ENCODE results near the gene ZBP1. TPM values are rescaled to one million over a fixed set of nuclear protein-coding genes. Genes with fewer than 3 reads are reported as not detected.
A peak's percentile ranks its signal among the peaks of the same experiment; 100 is the strongest.

ZBP1 gene
- total and polyA plus RNA-seq, 11 donors: 0.15 to 1.7 (median 0.31) TPM; not detected in 6

- DNase-seq (no peak), ATAC-seq (peak in 1 of 4 donors; percentile 27)
- no peaks in the 10 kb centered on the region for H3K9me3 ChIP-seq
- peak overlapping the region in 2 of 12 donors; percentile 54 to 73 for H3K27ac ChIP-seq
- WGBS, 4 donors: 74 to 77% (median 76%) methylated on average over 8 to 14 of the region's 14 CpGs
- peaks cover 5 to 65% (median 34%) of the 10 kb centered on the region in 9 donors for H3K27me3 ChIP-seq
- TF ChIP-seq CTCF (IDR thresholded peaks at IDR 0.05) (no peak), POLR2A (IDR thresholded peaks at IDR 0.05) (no peak)
- H3K36me3 ChIP-seq: no peaks in the 10 kb centered on the region
- intact Hi-C loops (cut with DNase I): no loop called here
- no peak overlapping the region for H3K4me3 ChIP-seq
- peaks cover 0 to 13% (median 0%) of the 10 kb centered on the region in 12 donors for H3K4me1 ChIP-seq
Measured at GRCh38 chr20:57581202-57582028, 38.8 kb downstream of the ZBP1 start.

- H3K27me3 ChIP-seq: peaks cover 5 to 68% (median 34%) of the 10 kb centered on the region in 9 donors
- no peak overlapping the region for H3K4me3 ChIP-seq
- peaks cover 0 to 13% (median 0%) of the 10 kb centered on the region in 12 donors for H3K4me1 ChIP-seq
- DNase-seq (no peak), ATAC-seq (no peak)
- H3K9me3 ChIP-seq: no peaks in the 10 kb centered on the region
- 84 to 88% (median 87%) methylated on average over 12 to 13 of the region's 13 CpGs for WGBS, 4 donors
- no peaks in the 10 kb centered on the region for H3K36me3 ChIP-seq
- no peak overlapping the region for H3K27ac ChIP-seq
- intact Hi-C loops (cut with DNase I): no loop called here
- TF ChIP-seq CTCF (IDR thresholded peaks at IDR 0.05) (no peak), POLR2A (IDR thresholded peaks at IDR 0.05) (no peak)
Measured at GRCh38 chr20:57580478-57581201, 39.6 kb downstream of the ZBP1 start.

DNA sequence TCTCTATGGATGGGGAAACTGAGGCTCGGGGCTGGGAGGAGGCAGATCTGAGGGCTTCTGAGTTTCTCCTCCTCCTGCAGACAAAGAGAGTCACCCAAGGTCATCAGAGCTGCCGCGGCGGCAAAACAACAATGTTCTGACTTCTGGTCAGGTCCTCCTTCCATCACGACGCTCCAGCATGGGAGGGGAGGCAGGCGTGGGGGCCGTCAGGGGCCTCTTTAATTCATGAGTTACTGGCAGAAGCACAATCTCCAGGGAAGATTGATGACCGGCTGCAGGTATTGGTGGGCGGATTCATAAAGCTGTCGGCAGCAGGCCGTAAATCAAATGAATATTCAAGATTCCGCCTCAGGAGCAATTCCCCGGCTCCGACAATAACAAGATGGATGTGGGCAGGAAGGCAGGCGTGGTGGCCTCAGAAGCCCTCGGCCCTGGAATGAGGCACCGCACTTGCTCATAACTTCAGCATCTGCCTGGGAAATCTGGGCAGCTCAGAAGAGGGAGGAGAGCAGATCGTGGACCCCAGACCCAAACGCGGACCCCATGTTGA lies 40.3 kb downstream of the ZBP1 start:
- no peak overlapping the region for H3K4me3 ChIP-seq
- intact Hi-C loops (cut with DNase I): no loop called here
- H3K27me3 ChIP-seq: peaks cover 6 to 68% (median 34%) of the 10 kb centered on the region in 9 donors
- TF ChIP-seq POLR2A (IDR thresholded peaks at IDR 0.05) (no peak), CTCF (IDR thresholded peaks at IDR 0.05) (no peak)
- no peaks in the 10 kb centered on the region for H3K9me3 ChIP-seq
- no peak for ATAC-seq
- no peak for DNase-seq
- H3K4me1 ChIP-seq: peaks cover 0 to 13% (median 0%) of the 10 kb centered on the region in 12 donors
- 42 to 69% (median 57%) methylated on average over 21 of the region's 21 CpGs for WGBS, 4 donors
- no peaks in the 10 kb centered on the region for H3K36me3 ChIP-seq
- H3K27ac ChIP-seq: no peak overlapping the region
